ENCODE results near the gene IGF1.

The IGF1 gene

GRCh38 chr12:102480406-102480805 is at the start of gene IGF1:
Gene IGF1, minus strand, starts transcription at chr12:102480563. Its CDS starts 182 bp downstream, at chr12:102480381.
- H3K4me3 ChIP-seq (ENCODE audit: low read depth, low read length): no peak within 1 kb of the TSS; the same call in 1 of the 2 replicates
- TF ChIP-seq CTCF (IDR thresholded peaks at IDR 0.05; ENCODE audit: low read depth, low read length, missing control alignments): no peak
- DNase-seq (ENCODE audit: low read depth): no peak

GRCh38 chr12:102528111-102528510 is 47.7 kb upstream of the IGF1 start:
- no peak overlapping the region for H3K4me3 ChIP-seq (ENCODE audit: low read depth, low read length)
- DNase-seq (ENCODE audit: low read depth): no peak
- TF ChIP-seq CTCF (IDR thresholded peaks at IDR 0.05; ENCODE audit: low read depth, low read length, missing control alignments): no peak

- no peak overlapping the region for H3K4me3 ChIP-seq (ENCODE audit: low read depth, low read length)
- no peak for DNase-seq (ENCODE audit: low read depth)
- TF ChIP-seq CTCF (IDR thresholded peaks at IDR 0.05; ENCODE audit: low read depth, low read length, missing control alignments): no peak
Measured at GRCh38 chr12:102527171-102527720, 46.9 kb upstream of the IGF1 start.

- no peak for DNase-seq (ENCODE audit: low read depth)
- no peak overlapping the region for H3K4me3 ChIP-seq (ENCODE audit: low read depth, low read length)
- no peak for TF ChIP-seq CTCF (IDR thresholded peaks at IDR 0.05; ENCODE audit: low read depth, low read length, missing control alignments)
Measured at GRCh38 chr12:102526656-102527055, 46.3 kb upstream of the IGF1 start.

- no peak for TF ChIP-seq CTCF (IDR thresholded peaks at IDR 0.05; ENCODE audit: low read depth, low read length, missing control alignments)
- no peak for DNase-seq (ENCODE audit: low read depth)
- no peak overlapping the region for H3K4me3 ChIP-seq (ENCODE audit: low read depth, low read length)
Measured at GRCh38 chr12:102522768-102523167, 42.4 kb upstream of the IGF1 start.

GRCh38 chr12:102521662-102522277 is 41.4 kb upstream of the IGF1 start:
- H3K4me3 ChIP-seq (ENCODE audit: low read depth, low read length): no peak overlapping the region
- no peak for TF ChIP-seq CTCF (IDR thresholded peaks at IDR 0.05; ENCODE audit: low read depth, low read length, missing control alignments)
- no peak for DNase-seq (ENCODE audit: low read depth)

GRCh38 chr12:102518871-102519270 is 38.5 kb upstream of the IGF1 start:
- DNase-seq (ENCODE audit: low read depth): no peak
- H3K4me3 ChIP-seq (ENCODE audit: low read depth, low read length): no peak overlapping the region
- TF ChIP-seq CTCF (IDR thresholded peaks at IDR 0.05; ENCODE audit: low read depth, low read length, missing control alignments): no peak
